HG03045 (cell line): ENCODE results near the gene AMMECR1L.
"Not testable (repeated sequence)": the region's sequence is repeated elsewhere in the genome, so short reads cannot be mapped to it uniquely, and the experiment has no call there.

Source experiments
- ATAC-seq: cut with Tn5 transposase; IDR thresholded peaks from one replicate; pipeline ENCODE4 v1.9.1; 2021; ENCODE audit warnings: mild to moderate bottlenecking, moderate library complexity; ENCODE audit not compliant: unreplicated experiment

Gene AMMECR1L

DNA sequence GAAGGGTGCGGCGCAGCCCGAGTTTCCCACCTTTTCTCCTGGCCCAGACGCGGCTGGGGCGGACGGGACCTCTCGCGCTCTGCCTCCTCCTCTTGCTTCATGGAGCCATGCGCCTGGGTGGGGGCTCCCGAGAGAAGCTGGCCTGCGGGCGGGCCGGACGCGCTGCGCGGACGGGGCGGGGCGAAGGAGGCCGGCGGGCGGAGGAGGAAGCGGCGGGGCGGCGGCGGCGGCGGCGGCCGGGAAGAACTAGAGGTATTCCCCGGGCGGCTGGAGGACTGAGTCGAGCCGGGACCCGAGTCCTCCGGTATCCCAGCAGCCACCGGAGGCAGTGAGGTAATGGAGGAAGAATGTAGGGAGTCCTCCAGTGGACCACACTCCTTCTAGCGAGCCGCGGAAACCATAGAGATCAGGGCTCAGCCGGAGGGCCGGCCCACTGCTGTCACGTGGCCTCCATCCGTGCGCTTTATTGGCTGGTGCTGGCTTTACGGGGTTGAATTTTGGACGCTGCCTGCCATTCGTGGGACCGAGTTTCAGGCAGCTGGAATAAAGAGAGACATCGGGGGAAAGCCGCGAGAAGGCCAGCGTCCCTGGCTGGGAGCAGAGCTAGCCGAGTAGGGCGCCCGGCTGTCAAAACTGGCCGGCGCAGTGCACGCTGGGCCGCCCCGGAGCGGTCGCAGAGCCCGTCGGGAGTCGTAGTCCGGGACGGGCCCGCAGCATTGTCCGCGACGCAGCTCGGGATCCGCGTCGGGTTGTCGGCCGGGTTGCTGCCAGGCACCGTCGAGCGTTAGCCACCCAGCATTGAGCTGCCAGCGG is at the start of gene AMMECR1L:
TSS of gene AMMECR1L (minus strand) at position 177 of the 813 bp plus-strand sequence. CDS start 11,722 bp downstream, outside the sequence.
- peak; percentile 92 for ATAC-seq

DNA sequence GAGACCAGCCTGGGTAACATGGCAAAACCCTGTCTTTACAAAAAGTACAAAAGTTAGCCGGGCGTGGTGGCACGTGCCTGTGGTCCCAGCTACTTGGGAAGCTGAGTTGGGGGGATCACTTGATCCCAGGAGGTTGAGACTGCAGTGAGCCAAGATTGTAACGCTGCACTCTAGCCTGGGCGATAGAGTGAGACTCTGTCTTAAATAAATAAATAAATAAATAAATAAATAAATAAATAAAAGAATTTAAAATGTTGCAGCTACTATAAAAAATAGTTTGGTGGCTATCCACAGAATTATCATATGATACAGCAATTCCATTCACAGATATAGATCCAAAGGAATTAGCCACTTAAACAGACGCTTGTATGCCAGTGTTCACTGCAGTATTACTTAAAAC is 49.6 kb upstream of the AMMECR1L start:
- no peak for ATAC-seq

DNA sequence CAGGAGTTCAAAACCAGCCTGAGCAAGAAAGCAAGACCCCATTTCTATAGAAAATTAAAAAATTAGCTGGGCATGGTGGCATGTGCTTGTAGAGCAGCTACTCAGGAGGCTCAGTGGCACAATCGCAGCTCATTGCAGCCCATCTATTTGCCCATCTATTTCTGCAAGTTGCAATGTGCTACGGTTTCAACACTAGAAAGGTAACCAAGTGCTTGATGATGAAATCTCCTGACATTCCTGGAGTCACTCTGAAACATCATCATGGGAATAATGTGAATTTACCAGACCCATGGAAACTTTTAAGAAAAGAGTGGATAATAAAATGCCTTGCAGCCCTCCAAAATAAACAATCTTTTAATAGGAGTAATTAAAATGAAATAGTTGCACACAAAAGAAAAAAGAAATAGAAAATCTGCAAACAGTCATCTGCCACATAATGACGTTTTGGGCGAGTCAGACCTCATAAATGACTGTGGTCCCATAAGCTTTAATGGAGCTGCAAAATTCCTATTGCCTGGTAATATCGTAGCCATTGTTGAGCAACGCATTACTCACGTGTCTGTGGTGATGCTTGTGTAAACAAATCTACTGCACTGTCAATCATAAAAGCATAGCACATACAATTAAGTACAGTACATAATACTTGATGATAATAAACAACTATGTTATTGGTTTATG is 46.6 kb upstream of the AMMECR1L start:
- ATAC-seq = no peak

DNA sequence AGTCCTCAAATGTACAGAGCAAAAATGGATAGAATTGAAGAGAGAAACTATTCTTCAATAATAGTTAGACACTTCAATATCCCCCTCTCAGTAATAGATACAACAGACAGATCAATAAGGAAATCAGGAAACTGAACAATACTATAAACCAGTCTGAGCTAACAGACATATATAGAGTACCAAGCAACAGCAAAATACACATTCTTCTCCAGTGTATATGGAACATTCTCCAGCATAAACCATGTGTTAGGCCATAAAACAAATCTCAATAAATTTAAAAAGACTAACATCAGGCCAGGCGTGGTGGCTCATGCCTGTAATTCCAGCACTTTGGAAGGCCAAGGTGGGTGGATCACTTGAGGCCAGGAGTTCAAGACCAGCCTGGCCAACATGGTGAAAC is 43.7 kb upstream of the AMMECR1L start:
- no peak for ATAC-seq

DNA sequence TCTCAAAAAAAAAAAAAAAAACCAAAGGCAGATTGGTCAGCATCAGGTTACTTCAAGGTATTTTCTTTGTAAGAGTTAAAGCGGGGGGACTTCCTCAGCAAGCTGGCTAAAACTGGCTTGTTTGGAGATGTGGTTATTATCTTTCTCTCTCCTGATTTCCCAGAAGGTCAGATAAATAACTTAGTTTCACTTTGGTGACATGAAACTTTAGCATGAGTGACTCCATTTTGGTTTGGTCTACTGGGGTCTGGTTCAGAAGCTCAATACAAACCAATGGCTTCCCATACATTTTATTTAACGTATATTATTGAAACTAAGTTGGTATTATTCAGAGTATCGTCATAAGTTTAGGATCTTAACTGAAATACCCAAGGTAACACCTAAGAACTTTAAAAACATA is 41.6 kb upstream of the AMMECR1L start:
- no peak for ATAC-seq

DNA sequence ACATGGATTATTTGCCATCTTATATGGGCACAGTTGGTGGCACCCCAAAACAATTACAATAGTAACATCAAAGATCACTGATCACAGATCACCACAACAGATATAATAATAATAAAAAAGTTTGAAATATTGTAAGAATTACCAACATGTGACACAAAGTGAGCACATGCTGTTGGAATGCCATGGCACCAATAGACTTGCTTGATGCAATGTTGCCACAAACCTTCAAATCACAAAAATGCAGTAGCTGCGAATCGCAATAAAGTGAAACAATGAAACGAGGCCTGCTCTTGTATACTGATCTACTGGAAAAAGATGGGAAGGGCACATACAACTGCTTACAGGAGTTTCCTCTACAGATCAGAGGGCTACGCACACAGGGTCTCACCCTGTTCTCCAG is 32.2 kb upstream of the AMMECR1L start:
- no peak for ATAC-seq

DNA sequence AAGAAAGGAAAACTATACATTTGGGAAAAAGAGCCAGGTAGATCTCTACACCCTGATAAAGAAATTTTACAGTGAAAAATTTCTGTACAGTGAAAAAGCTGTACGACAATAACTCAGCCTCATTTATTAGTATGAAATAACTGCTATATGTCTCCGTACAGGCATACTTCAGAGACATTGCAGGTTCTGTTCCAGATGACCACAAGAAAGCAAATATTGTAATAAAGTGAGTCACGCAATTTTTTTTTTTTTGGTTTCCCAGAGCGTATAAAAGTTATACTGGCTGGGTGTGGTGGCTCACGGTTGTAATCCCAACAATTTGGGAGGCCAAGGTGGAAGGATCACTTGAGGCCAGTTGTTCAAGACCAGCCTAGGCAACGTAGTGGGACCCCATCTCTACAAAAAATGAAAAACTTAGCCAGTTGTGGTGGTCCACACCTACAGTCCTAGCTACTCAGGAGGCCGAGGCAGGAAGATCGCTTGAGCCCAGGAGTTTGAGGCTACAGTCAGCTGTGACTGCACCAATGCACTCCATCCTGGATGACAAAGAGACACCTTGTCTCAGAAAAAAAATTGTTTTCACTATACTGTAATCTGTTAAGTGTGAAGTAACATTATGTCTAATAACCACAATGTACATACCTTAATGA is 28.2 kb upstream of the AMMECR1L start:
- ATAC-seq = no peak

DNA sequence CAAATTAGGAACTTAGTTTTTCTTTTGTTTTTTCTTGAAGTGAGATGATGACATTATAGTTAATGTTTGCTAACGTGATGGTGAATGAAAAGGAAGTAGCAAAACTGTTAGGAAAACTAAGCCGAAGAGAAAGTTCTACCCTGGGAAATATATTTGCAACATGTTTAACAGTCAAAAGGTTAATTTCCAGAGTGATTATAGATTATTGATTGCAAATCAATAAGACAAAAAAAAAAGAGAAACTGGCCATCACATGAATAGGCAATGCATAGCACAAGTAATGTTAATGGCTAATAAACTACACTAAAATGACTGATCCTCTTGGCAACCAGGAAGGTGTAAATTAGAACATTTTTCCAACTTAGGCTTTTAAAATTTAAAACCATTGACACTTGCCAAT is 26.0 kb upstream of the AMMECR1L start:
- ATAC-seq = no peak

DNA sequence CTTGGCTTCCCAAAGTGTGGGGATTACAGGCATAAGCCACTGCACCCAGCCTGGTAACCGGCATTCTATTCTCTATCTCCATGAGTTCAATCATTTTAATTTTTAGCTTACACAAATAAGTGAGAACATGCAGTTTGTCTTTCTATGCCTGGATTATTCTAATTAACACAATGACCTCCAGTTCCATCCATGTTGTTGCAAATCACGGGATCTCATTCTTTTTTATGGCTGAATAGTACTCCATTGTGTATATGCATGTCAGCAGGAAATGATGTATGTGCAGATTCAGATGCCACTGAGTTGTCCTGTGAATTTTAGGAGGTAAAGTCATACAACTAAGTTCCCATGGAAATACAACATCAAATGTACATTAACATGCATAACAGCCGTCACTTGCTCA is 24.7 kb upstream of the AMMECR1L start:
- no peak for ATAC-seq

DNA sequence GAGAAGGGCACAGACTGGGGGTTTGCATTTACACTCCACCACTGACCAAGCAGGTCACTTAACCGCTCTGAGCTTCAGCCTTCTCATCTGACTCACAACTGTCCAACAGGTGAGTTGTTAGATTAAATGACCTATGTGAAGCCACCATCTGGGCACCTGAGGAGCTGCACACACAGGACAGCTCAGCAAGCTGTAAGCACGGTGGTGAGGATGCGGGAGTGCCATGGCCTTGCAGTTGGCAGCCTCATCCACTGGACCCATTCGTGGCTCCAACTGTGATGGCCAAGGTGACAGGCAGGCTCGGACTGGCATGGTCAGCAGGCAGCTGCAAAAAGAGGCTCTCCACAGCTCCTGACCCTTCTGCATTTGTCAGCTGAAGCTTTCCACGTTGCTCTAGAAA is 23.3 kb upstream of the AMMECR1L start:
- ATAC-seq = no peak

DNA sequence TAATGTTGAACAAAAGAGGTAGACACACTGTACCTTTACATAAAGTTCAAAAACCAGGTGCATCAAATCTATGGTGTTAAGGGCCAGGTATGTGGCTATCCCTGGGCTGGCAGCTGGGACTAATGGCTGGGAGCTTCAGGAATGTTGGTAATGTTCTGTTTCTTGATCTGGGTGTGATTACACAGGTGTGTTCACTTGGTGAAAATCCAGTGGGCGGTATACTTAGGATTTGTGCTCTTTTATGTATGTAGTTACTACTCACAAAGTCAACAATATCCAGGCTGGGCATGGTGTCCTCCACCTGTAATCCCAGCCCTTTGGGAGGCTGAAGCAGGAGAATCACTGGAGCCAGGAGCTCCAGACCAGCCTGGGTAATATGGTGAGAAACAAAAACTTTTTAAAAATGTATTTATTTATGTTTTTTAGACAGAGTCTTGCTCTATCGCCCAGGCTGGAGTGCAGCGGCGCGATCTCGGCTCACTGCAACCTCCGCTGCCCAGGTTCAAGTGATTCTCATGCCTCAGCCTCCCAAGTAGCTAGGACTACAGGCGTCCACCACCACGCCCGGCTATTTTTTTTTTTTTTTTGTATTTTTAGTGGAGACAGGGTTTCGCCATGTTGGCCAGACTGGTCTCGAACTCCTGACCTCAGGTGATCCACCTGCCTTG is 22.1 kb upstream of the AMMECR1L start:
- not testable (repeated sequence) for ATAC-seq

DNA sequence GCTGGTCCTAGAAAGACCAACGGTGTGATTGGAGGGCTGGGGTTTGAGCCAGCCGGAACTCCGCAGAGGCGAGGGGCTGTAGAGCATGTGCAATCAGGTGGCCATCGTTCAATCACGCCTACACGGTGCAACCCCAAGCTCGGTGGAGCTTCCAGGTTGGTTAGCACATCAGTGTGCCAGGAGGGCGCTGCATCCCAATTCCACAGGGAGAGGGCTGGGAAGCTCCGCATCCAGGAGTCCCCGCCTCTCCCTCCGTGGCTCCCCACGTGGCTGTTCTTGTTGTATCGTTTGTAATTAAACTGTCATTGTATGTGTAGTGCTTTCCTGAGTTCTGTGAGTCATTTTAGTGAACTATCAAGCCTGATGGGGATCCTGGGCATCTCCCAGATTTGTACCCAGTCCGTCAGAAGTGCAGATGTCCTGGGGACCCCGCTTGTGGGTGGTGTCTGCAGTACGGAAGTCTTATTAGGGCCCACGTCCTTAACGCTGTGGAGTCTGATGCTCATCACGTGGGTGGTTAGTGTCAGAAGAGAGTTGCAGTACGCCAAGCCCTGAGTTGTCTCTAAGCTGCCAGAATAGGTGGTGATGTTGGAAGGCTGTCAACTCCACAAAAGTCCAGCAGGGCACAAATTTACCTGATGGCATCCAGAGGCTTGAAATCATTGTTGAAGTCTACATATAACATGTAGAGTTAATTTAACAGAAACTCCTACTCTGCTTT is 20.6 kb upstream of the AMMECR1L start:
- ATAC-seq = no peak

DNA sequence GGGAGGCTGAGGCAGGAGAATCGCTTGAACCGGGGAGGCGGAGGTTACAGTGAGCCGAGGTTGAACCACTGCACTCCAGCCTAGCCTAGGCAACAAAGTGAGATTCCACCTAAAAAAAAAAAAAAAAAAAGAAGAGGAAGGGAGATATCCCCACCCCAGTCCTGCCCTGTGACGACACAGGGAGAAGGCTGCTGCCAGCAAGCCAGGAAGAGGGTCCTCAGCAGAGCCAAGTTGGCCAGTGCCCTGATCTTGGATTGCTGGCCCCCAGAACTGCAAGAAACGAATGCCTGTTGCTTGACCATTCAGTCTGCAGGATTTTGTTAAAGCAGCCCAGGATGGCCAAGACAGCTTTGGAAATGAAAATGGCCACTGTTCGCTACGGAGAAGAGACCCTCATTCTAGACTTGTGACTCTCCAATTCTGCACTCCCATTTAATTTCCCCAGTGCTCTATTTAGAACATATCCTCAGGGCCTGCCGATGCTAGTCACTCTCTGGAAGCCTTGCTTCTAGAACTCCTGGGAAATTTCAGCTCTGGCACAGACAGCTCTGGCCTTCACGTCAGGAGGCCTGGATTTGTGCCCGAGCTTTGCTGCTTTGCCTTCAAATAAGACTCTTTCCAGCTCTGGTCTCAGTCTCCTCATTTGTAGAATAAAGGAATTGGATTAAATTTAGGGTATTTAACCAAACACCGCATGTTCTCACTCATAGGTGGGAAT is 15.7 kb upstream of the AMMECR1L start:
- ATAC-seq = no peak

DNA sequence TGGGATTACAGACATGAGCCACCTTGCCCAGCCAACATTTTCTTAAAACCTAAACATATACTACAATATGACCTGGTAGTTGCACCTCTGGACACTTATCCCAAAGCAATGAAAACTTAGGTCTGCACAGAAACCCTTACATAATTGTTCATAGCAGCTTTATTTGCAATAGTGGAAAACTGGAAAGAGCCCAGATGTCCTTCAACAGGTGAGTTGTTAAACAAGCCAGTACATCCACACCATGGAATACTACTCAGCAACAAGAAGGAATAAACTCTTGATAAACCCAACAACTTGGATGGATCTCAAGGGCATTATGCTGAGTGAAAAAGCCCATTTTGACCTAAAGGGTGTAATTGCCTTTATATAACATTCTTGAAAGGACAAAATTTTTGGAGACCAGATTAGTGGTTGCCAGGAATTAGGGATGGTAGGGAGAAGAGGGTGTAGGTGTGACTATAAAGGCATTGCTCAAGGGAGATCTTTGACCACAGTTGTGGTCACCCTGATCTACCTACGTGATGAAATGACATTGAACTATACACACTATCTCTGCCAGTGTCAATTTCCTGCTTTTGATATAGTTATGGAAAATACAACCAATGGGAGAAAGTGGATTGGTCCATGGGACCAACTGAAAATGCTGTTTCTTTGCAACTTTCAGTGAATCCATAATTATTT is 11.9 kb upstream of the AMMECR1L start:
- ATAC-seq = no peak

DNA sequence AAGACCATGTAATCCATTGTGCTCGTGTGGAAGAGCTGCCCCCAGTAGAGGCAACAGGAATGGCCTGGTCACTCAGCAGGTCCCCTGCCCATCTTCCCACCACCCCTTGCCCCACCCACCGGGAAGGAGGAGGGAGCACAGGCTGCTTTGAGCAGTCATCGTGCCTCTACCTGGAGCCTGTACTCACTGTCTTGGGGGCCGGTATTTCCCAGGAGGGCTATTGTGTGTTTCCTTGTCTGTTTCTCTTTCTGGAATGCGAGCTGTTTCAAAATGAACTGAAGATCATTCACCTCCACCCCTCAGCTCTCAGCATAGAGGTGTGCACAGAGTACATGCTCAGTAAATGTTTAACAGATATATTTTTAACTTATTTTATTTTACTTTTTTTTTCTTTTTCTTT is 7.7 kb upstream of the AMMECR1L start:
- no peak for ATAC-seq

DNA sequence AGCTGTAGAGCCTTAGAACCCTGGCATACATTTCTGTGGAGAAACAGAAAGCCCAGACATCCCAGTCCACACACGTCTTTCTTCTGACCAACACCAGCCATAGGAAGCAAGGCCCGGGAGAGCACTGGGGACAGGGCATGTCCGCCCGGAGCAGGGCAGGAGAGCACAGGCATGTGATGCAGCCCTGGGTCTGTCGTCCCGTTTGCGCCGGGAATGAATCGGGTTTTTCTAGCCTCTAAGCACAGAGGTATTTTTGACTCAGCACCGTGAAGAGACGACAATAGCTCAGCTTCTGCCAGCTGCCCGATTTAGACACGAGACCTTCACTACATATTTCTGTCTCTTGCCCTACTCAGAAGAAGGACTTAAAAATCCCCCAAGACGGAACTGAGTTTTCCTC is 7.3 kb upstream of the AMMECR1L start:
- no peak for ATAC-seq

DNA sequence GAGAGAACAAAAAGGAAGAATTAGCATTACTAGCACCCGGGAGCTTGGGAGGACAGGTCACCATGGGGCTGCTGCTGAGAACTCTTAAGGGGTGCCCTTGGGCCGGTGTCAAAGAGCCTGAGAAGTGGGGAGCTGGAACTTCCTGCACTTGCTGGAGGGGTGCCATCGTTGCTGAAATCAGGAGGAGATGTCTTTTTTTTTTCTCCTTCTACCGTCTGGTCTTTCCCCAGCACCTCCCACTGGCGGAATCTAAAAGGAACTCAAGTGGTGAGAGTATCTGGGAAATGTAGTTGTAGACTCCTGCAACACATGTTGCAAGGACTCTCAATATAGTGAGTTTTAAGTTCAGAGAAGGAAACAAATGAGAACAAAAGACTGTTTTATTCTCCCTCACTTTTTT is 6.1 kb upstream of the AMMECR1L start:
- ATAC-seq = no peak

DNA sequence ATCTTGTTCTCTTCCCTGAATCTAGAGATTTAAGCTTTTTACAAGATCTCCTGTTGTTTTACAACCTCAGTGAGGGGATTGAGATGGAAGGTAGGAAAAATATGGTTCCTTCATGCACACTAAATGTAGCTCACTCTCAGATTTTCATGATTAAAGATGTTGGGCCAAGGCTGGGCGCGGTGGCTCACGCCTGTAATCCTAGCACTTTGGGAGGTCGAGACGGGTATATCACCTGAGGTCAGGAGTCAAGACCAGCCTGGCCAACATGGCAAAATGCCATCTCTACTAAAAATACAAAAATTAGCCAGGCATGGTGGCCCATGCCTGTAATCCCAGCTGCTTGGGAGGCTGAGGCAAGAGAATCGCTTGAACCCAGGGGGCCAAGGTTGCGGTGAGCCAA is 5.0 kb upstream of the AMMECR1L start:
- ATAC-seq = not testable (repeated sequence)

DNA sequence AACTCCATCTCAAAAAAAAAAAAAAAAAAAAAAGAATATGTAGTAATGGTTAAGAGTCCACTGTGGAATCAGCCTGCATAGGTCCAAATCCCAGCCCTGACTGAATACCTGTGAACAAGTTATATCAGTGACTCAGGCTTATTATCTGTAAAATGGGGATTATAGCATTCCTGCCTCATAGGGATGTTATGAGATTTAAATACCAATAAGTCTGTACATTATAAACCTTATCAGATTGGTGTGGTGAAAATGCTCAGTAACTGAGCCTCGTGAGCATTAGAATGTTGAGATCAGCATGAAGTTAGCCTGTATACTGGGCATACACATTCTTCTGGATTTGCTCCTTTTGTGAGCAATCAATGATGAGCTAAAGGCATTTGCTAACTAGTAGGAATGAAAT is 3.0 kb upstream of the AMMECR1L start:
- ATAC-seq = no peak

DNA sequence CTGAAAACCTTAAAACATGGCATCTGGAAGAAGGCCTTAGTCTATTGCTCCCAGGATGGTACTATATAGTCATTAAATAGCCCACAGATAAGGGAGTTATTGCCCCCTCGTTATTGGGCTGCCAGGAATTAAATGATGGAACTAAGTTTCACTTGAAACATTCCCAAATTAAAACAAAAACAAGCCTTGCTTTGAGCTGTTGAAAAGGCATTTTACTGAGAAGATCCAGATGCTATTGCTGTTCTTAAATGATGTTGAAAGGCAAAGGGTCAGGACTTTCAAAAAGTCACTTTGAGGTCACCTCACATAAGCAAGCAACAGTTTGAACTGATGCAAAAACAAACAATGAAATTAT is 2.0 kb upstream of the AMMECR1L start:
- ATAC-seq = no peak
